ENCODE results near the gene PTMS. TPM values are rescaled to one million over a fixed set of nuclear protein-coding genes. Genes with fewer than 3 reads are reported as not detected.

Gene PTMS
- total and polyA plus RNA-seq, 2 of the 13 experiments (the other 11 are each of a cell fraction or from before 2014, with no cell fraction given): 40.5 to 82.4 TPM

DNA sequence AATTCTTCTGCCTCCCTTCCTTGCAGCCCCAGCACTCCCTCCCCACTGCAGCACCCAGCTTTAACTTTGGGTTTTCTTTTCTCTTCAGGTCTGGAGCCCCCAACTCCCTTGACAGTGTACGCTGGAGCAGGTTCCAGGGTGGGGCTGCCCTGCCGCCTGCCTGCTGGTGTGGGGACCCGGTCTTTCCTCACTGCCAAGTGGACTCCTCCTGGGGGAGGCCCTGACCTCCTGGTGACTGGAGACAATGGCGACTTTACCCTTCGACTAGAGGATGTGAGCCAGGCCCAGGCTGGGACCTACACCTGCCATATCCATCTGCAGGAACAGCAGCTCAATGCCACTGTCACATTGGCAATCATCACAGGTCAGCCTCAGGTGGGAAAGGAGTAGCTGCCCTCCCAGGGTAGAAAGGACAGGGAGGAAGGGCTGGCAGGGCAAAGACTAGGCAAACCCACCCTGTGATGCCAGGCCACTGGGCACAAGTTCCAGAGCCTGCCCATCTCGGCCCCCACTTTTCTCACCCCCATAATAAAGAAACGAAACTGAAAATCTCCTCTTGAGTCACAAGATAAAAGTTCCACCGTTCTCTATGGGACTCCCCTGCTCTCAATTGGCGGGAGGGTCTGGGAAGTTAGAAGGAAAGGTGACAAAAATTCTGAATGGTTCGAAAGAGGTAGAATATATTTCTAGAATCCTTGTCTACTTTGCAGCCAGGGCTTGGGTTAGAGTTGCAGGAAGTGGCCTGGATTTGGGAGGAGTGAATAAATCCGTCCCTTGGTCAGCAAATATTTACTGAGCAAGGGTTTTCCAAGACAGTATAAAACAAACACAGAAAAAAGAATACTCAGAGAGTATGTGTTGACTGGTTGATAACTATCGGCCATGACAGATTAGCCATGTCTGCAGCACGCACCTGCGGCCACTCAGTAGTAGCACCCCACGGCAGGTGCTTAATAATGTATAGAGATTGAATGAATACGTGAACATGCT, 9.3 kb downstream of the PTMS start (continued):
- no peak for TF ChIP-seq ARHGAP35 (CRISPR knock-in tag; IDR thresholded peaks at IDR 0.05; ENCODE audit: borderline replicate concordance)
- peak; percentile 97 for TF ChIP-seq BCL6 (CRISPR knock-in tag; IDR thresholded peaks at IDR 0.05)
- TF ChIP-seq PITX1 (CRISPR knock-in tag; IDR thresholded peaks at IDR 0.05): peak; percentile 93
- TF ChIP-seq SMYD3 (CRISPR knock-in tag; IDR thresholded peaks at IDR 0.05): no peak; the same call in none of the 2 replicates
- TF ChIP-seq SOX6 (IDR thresholded peaks at IDR 0.05): no peak
- TF ChIP-seq SOX6 (CRISPR knock-in tag; IDR thresholded peaks at IDR 0.05): peak; percentile 76
- TF ChIP-seq, protein P1, sequence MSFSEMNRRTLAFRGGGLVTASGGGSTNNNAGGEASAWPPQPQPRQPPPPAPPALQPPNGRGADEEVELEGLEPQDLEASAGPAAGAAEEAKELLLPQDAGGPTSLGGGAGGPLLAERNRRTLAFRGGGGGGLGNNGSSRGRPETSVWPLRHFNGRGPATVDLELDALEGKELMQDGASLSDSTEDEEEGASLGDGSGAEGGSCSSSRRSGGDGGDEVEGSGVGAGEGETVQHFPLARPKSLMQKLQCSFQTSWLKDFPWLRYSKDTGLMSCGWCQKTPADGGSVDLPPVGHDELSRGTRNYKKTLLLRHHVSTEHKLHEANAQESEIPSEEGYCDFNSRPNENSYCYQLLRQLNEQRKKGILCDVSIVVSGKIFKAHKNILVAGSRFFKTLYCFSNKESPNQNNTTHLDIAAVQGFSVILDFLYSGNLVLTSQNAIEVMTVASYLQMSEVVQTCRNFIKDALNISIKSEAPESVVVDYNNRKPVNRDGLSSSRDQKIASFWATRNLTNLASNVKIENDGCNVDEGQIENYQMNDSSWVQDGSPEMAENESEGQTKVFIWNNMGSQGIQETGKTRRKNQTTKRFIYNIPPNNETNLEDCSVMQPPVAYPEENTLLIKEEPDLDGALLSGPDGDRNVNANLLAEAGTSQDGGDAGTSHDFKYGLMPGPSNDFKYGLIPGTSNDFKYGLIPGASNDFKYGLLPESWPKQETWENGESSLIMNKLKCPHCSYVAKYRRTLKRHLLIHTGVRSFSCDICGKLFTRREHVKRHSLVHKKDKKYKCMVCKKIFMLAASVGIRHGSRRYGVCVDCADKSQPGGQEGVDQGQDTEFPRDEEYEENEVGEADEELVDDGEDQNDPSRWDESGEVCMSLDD (CRISPR knock-in tag; IDR thresholded peaks at IDR 0.05; ENCODE audit: borderline replicate concordance): peak; percentile 67; the same call in 1 of the 2 replicates
- TF ChIP-seq, protein P2, sequence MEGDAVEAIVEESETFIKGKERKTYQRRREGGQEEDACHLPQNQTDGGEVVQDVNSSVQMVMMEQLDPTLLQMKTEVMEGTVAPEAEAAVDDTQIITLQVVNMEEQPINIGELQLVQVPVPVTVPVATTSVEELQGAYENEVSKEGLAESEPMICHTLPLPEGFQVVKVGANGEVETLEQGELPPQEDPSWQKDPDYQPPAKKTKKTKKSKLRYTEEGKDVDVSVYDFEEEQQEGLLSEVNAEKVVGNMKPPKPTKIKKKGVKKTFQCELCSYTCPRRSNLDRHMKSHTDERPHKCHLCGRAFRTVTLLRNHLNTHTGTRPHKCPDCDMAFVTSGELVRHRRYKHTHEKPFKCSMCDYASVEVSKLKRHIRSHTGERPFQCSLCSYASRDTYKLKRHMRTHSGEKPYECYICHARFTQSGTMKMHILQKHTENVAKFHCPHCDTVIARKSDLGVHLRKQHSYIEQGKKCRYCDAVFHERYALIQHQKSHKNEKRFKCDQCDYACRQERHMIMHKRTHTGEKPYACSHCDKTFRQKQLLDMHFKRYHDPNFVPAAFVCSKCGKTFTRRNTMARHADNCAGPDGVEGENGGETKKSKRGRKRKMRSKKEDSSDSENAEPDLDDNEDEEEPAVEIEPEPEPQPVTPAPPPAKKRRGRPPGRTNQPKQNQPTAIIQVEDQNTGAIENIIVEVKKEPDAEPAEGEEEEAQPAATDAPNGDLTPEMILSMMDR (CRISPR knock-in tag; IDR thresholded peaks at IDR 0.05): peak; percentile 24; the same call in 1 of the 2 replicates
- peak; percentile 54; the same call in 1 of the 2 replicates for TF ChIP-seq SOX13 (IDR thresholded peaks at IDR 0.05)
- peak in 1 of 2 experiments; percentile 82; a peak in 2 of 4 replicates for TF ChIP-seq SOX13 (CRISPR knock-in tag; conservative IDR thresholded peaks at IDR 0.05 in 1 of 2, IDR thresholded peaks at IDR 0.05 in 1 of 2)
- TF ChIP-seq MEIS2 (CRISPR knock-in tag; IDR thresholded peaks at IDR 0.05): peak; percentile 77; the same call in 1 of the 2 replicates
- TF ChIP-seq RFXANK (CRISPR knock-in tag; IDR thresholded peaks at IDR 0.05): 0 out of 2 replicates have a peak, but pooled peaks have one; percentile 51
- TF ChIP-seq ZNF530 (CRISPR knock-in tag; IDR thresholded peaks at IDR 0.05; ENCODE audit: low read depth): no peak
- TF ChIP-seq ZBTB21 (CRISPR knock-in tag; IDR thresholded peaks at IDR 0.05): no peak
- peak; percentile 66 for TF ChIP-seq NR2F6 (IDR thresholded peaks at IDR 0.05)
- peak; percentile 47 for TF ChIP-seq NR2F6 (CRISPR knock-in tag; IDR thresholded peaks at IDR 0.05)
- TF ChIP-seq SPEN (CRISPR knock-in tag; IDR thresholded peaks at IDR 0.05; ENCODE audit: low read depth): peak; percentile 22; the same call in 1 of the 2 replicates
- 0 out of 2 replicates have a peak, but pooled peaks have one; percentile 33 for TF ChIP-seq ZNF772 (CRISPR knock-in tag; IDR thresholded peaks at IDR 0.05)
- TF ChIP-seq, protein P3, sequence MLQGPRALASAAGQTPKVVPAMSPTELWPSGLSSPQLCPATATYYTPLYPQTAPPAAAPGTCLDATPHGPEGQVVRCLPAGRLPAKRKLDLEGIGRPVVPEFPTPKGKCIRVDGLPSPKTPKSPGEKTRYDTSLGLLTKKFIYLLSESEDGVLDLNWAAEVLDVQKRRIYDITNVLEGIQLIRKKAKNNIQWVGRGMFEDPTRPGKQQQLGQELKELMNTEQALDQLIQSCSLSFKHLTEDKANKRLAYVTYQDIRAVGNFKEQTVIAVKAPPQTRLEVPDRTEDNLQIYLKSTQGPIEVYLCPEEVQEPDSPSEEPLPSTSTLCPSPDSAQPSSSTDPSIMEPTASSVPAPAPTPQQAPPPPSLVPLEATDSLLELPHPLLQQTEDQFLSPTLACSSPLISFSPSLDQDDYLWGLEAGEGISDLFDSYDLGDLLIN (CRISPR knock-in tag; IDR thresholded peaks at IDR 0.05; ENCODE audit: borderline replicate concordance): no peak
- TF ChIP-seq, protein P4, sequence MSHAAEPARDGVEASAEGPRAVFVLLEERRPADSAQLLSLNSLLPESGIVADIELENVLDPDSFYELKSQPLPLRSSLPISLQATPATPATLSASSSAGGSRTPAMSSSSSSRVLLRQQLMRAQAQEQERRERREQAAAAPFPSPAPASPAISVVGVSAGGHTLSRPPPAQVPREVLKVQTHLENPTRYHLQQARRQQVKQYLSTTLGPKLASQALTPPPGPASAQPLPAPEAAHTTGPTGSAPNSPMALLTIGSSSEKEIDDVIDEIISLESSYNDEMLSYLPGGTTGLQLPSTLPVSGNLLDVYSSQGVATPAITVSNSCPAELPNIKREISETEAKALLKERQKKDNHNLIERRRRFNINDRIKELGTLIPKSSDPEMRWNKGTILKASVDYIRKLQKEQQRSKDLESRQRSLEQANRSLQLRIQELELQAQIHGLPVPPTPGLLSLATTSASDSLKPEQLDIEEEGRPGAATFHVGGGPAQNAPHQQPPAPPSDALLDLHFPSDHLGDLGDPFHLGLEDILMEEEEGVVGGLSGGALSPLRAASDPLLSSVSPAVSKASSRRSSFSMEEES (CRISPR knock-in tag; IDR thresholded peaks at IDR 0.05): 0 out of 2 replicates have a peak, but pooled peaks have one; percentile 63
- no peak for TF ChIP-seq MAZ (IDR thresholded peaks at IDR 0.05; ENCODE audit: borderline replicate concordance, low read depth, low read length)
- TF ChIP-seq MAZ (CRISPR knock-in tag; IDR thresholded peaks at IDR 0.05; ENCODE audit: low read depth): no peak

All from HepG2 (cell line).